ENCODE results near the gene SOHLH2.

DNA sequence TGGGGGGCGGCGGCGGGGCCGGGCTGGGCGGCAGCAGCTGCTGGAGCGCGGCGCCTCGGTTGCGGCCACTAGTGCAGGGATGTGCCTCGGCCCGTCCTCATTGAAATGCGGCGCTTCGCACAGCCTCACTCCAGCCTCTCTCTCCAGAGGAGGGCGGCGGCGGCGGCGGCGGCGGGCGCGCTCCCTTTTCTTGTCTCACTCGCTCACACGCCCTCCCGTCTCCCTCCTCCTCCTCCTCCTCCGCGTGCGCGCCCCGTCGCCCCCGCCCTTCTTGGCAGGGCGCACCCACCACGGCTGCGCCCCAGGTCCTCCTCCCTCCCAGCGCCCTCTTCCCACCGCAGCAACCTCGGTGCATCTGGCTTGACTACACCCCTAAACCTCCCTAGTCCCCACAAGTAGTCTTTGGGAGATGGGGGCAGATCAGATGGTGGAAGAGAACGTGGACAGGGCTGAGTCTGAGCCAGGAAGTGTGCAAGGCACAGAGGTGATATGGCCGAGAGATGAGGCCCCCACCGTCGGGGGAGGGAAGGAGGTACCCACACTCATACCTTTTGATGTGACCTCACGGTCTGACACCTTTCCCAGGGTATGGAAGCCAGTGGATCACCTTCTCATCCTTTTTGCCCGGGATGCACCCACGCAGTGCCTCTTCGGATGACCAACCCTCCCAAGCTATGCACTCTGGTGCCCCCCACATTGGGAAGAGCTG lies 83.0 kb downstream of the SOHLH2 start, which contains the start of gene DCLK1:
- TF ChIP-seq CTCF (IDR thresholded peaks at IDR 0.05), result no peak
- TF ChIP-seq POLR2A (IDR thresholded peaks at IDR 0.05), result no peak
